Renal cortical epithelial cell (primary cell): ENCODE data around the gene NXF2B. TPM values are rescaled to one million over a fixed set of nuclear protein-coding genes. Genes with fewer than 3 reads are reported as not detected.
A peak's percentile ranks its signal among the peaks of the same experiment; 100 is the strongest.
"Not testable (repeated sequence)": the region's sequence is repeated elsewhere in the genome, so short reads cannot be mapped to it uniquely, and the experiment has no call there.

ENCODE experiments used
- DNase-seq: peaks from one replicate; pipeline ENCODE4 v3.0.0-alpha.2; 2011; ENCODE audit warnings: low read depth
- total RNA-seq: library from RNA; depleted of rRNA; stranded (reverse); fragments of >200 nt; gene quantifications from 2 replicates; pipeline ENCODE4 v1.2.3, GENCODE V29; 2014

The NXF2B gene, protein sequence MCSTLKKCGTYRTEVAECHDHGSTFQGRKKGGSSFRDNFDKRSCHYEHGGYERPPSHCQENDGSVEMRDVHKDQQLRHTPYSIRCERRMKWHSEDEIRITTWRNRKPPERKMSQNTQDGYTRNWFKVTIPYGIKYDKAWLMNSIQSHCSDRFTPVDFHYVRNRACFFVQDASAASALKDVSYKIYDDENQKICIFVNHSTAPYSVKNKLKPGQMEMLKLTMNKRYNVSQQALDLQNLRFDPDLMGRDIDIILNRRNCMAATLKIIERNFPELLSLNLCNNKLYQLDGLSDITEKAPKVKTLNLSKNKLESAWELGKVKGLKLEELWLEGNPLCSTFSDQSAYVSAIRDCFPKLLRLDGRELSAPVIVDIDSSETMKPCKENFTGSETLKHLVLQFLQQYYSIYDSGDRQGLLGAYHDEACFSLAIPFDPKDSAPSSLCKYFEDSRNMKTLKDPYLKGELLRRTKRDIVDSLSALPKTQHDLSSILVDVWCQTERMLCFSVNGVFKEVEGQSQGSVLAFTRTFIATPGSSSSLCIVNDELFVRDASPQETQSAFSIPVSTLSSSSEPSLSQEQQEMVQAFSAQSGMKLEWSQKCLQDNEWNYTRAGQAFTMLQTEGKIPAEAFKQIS
- not detected in 2 replicates for total RNA-seq

DNA sequence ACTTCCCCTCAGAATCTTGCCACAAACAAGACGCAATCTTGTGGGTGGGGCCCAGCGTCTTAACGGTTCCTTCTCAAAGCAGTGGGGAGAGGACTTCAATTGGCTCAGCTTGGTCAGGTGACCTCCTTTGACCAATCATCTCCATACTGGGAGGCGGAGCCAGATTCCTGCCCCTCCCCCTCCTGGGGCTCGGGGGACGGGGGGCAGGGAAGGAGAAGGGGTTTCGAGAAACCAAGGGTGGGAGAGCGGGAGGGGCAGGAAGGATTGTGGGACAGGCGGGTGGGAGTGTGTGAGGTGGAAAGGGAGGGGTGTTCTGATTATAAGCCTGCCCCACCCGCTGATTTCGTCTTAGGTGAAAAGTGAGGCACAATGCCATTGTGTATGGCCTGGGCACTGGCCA is at the start of gene NXF2B:
TSS of gene NXF2B (minus strand) at position 101 of the 400 bp plus-strand sequence. CDS start 59,972 bp downstream, outside the sequence.
- DNase-seq, result not testable (repeated sequence)

DNA sequence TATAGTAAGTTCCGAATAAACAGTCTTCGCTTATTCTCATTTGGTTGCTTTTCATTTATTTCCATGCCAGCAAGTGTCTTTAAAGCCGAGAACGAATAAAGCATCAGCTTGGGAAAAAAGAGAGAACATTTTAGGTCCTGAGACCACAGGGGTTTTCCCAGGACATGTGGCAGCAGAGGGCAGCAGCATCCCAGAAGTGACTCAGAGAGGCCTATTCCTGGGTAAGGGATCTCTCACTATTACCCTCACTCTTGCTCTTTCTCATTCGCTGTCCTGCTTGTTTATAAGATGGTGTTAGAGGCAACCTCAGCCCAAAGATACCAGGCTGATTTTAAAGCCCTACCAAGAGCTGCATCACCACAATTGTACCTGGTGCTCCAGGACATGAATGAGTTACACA is 39.0 kb upstream of the NXF2B start:
- not testable (repeated sequence) for DNase-seq

DNA sequence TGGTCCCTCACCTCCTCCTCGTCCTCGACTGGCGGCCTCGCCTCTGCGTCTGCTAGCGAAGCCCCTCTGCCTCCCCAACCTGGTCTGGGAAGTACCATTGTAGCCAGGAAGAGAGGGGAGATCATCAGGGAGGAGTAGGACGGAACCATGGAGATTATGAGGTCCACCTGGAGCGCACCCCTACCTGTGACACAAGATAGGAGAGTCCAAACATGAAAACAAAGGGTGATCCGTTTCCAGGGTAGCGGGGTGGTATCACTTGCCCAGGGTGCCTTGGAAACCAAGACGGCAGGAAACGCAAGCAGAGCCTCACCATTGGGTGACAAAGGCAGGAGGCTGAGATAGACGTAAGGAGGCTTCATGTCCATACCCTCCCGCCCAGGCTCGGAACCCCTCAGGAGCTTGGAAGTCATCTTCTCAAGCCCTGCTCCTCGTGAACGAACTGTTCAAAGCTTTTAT is 32.0 kb upstream of the NXF2B start, which contains the start of gene TCP11X2:
TSS of gene TCP11X2 (minus strand) at position 51 of the 459 bp plus-strand sequence.
- not testable (repeated sequence) for DNase-seq

DNA sequence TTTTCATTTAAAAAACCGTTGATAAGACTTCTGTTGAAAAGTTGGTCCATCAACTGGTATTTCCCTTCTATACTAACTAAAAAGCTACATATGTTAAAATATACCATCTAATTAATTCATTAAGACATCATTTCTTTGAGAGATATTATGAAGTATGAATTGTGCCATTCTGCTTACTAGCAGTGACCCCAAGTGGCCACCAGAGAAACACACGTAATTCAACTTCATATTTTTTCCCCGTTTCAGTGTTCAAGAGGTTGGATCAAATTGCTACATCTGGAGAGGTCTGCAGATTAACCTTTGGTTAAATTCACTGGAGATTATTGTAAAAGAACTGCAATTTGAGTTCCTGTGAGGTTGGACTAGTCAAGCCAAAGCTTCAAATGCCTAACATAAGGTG is 30.4 kb upstream of the NXF2B start:
- not testable (repeated sequence) for DNase-seq

DNA sequence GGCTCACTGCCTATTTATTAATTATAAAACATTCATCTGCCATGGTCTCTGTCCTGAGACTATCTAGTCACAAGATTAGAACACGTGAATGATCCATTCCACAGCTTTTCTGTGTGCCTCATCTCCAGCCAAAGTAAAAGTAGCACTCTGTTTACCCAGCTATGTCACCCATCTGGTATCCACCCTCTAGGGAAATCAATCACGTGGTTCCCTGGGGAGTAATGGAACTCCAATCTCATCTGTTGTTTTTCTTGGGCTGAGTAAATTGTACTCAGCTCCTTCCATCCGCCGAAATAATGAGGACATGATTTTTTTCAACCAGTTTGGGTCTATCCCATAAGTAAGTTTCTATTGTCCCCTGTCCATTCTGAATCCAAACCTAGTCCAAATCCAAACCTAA is 18.8 kb upstream of the NXF2B start:
- DNase-seq, result not testable (repeated sequence)

DNA sequence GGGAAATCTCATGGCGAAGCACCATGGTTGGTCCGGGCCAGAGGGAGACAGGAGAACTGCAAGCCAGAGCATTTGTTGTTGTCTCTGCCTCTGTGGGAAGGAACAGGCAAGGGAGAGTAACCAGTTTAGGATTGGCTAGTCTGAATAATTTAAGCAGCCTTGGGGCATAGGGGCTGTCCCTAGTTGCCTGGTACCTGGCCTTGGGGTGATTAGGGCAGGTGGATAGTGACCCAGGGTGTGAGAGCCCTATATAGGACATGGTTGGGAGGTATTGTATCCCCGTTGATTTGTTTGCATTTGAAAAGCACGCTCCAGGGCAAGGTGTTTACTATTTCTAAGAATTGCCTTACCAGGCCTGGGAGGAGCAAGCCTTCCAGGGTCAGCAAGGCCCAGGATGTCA is 25.3 kb downstream of the NXF2B start:
- not testable (repeated sequence) for DNase-seq

DNA sequence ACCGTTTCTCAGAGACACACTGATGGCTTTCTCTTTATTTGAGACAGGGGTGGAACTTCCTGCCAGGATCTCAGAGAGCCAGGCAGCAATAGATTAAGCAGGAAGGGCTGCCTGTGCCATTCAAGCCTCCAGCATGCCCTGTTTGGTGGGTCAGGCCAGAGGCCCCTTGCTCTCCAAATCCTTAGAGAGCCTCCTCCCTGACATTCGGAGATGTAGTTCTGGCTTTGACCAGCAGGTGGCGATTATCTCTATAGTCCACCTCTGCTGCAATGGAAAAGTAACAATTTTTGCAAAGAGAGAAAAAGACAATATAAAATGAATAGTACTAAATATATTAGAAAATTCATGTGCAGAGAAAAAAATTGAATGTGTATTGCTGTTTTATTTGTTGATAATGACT is 93.9 kb downstream of the NXF2B start:
- peak; percentile 2 for DNase-seq

DNA sequence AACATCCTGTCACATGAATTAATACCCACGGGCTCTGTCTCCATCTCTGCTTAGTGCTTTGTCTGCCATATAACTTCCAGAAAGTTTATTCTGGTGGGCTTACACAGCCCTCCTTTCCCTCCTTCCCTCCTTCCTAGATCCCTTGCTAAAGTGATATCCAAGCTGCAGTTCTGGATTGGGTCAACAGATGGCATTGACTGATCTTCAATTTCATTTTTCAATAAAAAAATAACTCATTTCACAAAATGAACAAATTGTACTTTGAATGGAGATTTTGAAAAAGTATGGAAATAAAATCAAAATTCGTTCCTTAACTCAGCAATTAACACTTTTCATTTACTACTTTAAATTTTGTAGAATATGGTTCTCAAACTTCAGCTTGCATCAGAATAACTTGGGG is 97.9 kb downstream of the NXF2B start:
- no peak for DNase-seq

DNA sequence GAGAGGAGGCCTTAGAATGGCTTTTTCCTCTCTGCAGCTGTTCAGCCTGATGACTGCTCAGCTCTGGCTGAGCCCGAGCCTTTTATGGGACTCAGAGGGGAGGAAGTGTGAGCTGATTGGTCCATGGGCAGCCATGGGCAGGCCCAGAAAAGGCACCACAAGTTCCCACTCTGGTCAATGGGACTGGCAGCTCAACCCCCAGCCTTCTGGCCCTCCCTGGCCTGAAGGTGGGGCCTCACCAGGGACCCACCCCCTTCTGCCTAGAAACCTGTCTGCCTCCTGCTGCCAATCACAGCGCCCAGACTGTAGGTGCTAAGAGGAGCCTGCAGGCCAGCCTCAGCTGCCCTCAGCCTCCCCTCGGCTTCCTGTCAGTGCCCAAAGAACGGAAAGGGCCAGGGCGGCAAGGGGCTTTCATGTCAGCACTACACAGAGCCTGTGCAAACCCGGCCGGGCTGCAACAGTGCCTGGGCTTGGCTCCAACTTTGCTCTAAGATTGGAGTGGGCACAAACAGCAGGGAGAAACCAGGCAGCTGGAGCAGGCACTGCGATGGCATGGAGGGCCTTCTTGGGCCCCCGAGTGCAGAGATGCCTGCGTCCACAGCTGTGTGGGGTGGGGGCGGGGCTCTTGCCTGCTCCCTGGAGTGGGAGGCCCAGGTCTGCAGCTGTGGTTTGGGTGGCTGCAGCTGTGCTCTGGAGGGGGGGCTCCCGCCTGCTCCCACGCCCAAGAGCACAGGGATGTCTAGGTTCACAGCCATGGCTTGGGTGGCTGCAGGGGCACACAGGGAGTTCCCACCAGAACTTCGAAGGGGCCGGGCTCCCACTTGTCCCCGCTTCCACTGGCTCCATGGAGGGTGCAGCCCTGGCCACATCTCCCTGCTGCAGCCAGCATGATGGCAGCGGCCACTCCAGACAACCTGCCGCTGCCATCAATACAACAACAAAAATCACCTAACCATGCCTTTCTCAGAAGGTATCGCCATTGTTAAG is 100.2 kb downstream of the NXF2B start:
- DNase-seq, result no peak

DNA sequence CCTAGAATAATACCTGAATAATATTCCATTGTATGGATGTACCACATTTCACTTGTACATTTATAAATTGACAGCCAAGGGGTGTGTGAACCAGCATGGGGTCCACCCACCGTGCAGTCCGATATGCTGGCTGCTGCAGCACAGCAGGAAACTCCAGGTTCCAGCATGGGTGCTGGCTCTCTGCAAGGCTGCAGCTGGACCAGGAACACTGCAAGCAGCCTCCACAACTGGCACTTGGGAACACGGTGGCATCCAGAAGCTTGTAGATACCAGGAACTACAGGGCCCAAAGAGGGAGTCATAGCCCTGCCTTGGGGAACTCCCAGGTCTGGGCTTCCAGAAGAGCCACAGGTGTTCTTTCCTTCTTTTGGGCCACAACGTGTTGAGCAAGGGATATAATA is 101.6 kb downstream of the NXF2B start:
- DNase-seq, result no peak

Other genes starting within 250 kb of the NXF2B start
- gene TCP11X1, start 224.7 kb downstream of the NXF2B start, total RNA-seq, result not detected in 2 replicates
- not detected in 2 replicates for gene NXF2, start 192.8 kb downstream of the NXF2B start, total RNA-seq
- gene TCP11X2, start 31.8 kb upstream of the NXF2B start, total RNA-seq, result not detected in 2 replicates
- gene TMSB15A, start 76.7 kb upstream of the NXF2B start, total RNA-seq, result 0.15 and 0.69 TPM in 2 replicates
- gene ARMCX5, start 159.5 kb upstream of the NXF2B start, total RNA-seq, result 17.0 and 19.9 TPM in 2 replicates
- gene GPRASP1, start 211.5 kb upstream of the NXF2B start, total RNA-seq, result 0.35 and 2.5 TPM in 2 replicates